Choroid plexus epithelial cell (primary cell): ENCODE measurements around the gene SPINT2.
A peak's percentile ranks its signal among the peaks of the same experiment; 100 is the strongest.

Experiments used
- DNase-seq: peaks from one replicate; pipeline ENCODE4 v3.0.0-alpha.2; 2010; ENCODE audit warnings: low read depth
- H3K4me3 ChIP-seq: 2 replicates; pipeline ENCODE4 v1.5.1; 2011; ENCODE audit warnings: low read depth, mild to moderate bottlenecking, control low read depth, low read length, moderate library complexity
- TF ChIP-seq, protein P1 (sequence below): conservative IDR thresholded peaks from 2 replicates; pipeline ENCODE4 v1.5.1; 2011; ENCODE audit warnings: low read depth, mild to moderate bottlenecking, control low read depth, inconsistent platforms, low read length, moderate library complexity

The SPINT2 gene

DNA sequence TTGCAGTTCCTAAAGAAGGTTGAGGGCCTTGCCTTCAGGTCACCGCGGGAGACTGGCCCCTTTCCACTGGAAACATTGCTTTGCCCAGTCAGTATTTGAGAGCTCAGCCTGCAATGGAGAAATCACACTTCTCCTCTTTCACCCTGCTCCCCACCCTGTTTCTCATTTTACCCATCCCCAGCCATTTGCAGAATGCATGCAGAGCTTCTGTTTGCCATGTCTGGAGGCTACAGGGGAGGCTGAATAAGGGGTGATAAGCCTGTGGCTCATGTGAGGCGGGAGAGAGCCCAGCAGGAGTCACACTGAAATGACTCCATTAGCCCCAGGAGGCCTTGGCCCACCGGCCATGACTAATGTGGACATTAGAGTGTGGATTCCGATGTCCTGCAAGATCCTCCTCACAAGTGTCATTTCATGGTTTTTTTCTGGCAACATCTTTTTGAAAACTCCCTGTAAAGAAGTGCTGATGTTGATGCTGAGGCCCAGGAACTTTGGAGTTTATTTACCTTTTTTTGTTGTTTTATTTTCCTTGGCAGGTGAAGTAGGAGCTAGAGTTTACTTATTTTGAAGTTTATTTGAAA is 6.3 kb downstream of the SPINT2 start:
- no peak overlapping the region for H3K4me3 ChIP-seq
- DNase-seq, result peak; percentile 54
- TF ChIP-seq, protein P1, sequence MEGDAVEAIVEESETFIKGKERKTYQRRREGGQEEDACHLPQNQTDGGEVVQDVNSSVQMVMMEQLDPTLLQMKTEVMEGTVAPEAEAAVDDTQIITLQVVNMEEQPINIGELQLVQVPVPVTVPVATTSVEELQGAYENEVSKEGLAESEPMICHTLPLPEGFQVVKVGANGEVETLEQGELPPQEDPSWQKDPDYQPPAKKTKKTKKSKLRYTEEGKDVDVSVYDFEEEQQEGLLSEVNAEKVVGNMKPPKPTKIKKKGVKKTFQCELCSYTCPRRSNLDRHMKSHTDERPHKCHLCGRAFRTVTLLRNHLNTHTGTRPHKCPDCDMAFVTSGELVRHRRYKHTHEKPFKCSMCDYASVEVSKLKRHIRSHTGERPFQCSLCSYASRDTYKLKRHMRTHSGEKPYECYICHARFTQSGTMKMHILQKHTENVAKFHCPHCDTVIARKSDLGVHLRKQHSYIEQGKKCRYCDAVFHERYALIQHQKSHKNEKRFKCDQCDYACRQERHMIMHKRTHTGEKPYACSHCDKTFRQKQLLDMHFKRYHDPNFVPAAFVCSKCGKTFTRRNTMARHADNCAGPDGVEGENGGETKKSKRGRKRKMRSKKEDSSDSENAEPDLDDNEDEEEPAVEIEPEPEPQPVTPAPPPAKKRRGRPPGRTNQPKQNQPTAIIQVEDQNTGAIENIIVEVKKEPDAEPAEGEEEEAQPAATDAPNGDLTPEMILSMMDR, result no peak

DNA sequence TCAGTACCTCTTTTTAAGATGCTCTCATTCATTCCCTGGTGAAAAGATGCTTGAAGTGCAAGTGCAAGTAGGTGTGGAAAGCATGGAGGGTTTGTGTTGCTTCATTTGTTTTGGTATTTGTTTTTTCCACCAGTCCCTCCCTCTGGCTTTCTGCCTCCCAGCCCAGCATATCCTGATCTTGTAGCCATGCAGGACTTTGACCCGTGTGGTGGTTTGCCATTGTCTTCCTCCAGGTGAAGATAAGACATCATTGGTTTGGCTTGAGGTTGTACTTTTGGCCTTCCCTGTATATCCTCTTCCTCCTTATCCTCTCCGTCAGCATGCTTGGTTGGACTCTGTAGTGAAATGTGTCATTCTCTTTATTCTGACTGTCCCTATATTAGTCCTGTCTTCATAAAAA is 9.1 kb downstream of the SPINT2 start:
- TF ChIP-seq, protein P1, result no peak
- DNase-seq, result no peak

DNA sequence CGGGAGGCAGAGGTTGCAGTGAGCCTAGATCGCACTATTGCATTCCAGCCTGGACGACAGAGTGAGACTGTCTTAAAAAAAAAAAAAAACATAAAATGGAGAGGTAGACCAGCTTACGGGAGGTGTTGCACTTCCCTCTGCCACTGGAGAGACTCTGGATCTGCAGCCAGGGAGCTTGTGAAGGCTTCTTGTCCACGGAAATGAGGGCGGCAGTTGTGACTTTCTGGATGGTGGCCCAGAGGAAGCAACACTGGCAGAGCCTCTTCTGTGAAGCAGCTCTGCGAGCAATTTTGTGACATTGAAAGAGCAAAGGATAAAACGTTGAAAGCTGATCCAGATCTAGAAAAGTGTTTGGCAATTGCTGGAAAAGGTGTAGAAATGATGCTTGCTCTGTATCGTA is 10.4 kb downstream of the SPINT2 start:
- no peak overlapping the region for H3K4me3 ChIP-seq
- TF ChIP-seq, protein P1, result no peak
- DNase-seq, result no peak

More for the DNA sequence above, 9.1 kb downstream of the SPINT2 start:
- no peak overlapping the region for H3K4me3 ChIP-seq

DNA sequence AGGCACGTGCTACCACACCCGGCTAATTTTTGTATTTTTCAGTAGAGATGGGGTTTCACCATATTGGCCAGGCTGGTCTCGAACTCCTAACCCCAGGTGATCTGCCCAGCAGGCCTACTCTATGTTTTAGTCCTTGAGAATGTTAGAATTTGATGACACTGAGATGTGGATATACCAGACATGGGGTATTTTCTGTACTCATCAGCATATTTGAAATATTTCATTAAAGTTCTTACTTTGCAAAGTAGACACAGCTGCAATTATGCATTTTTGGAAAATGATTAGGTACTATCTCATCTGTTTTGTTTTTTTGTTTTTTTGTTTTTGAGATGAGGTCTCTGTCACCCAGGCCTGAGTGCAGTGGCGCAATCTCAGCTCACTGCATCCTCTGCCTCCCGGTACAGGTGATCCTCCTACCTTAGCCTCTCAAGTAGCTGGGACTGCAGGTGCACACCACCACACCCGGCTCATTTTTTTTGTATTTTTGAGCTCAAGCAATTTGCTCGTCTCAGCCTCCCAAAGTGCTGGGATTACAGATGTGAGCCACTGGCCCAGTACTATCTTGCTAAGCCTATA is 12.7 kb downstream of the SPINT2 start:
- TF ChIP-seq, protein P1, result no peak
- no peak for DNase-seq

DNA sequence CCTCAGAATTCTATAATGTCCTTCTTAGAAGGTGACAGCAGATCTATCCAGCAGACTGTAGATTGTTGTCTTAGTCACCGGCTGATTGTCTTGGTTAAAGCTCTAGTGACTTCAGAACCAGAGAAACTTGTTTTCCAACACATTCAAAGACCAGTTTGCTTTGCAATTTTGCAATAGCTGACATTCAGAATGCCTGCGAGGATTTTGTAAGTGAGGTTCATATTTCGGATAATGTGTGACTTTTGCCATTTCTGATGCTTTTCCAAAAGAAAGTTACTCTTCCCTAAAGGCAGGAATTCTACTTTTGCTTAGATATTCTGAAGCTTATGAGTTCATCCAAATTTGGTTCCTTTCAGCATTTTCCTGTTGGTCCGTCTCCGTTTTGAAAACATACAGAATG is 13.2 kb downstream of the SPINT2 start:
- DNase-seq, result peak; percentile 47
- no peak overlapping the region for H3K4me3 ChIP-seq
- TF ChIP-seq, protein P1, result no peak

More for the DNA sequence above, 12.7 kb downstream of the SPINT2 start:
- no peak overlapping the region for H3K4me3 ChIP-seq

DNA sequence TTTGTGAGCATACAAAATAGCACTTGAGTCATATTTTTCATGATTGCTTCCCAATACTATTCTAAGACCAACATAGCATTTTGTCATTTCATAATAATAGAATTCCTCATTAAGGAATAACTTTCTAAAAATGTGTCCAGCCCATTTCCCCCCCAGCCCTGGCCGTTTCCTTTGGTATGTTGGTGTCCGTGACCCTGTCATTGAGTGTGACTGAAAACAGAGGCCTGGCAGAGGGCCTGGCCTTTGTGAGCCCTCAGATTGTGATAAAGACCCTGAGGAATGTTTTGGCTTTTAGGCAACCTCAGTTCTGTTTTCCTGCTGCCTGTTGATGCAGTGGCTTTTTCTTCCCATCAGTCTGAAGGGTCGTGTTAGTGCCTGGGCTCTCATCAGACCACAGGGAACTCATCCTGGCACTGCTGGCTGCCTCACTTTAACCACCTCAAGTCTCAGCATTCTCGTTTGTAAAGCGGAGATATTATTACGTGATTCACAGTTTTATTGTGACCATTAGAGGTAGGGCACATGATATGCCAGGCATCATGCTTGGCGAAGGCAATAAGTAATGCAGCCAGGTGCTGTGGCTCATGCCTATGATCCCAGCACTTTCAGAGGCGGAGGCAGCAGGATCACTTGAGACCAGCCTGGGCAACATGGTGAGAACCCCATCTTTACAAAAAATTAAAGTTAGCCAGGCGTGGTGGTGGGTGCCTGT is 13.8 kb downstream of the SPINT2 start:
- TF ChIP-seq, protein P1, result no peak
- no peak for DNase-seq
- H3K4me3 ChIP-seq, result no peak overlapping the region

DNA sequence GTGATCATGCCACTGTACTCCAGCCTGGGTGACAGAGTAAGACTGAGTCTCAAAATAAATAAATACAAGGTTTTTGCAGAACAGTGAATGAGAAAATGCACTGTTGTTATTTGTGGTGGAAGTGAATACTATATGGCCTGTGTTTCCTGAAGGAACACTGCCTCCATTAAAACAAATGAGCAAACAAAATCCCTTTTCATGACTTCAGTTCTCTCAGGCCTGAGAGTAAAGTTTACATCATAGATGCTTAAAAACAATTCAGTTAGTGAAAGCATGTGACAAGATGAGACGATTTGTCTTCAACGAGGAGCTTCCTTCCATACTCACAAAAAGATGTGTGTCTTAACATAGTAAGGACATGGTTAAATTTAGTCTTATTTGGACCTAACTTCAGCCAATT is 14.4 kb downstream of the SPINT2 start:
- TF ChIP-seq, protein P1, result no peak
- no peak for DNase-seq
- H3K4me3 ChIP-seq, result no peak overlapping the region
